Tibial nerve (tissue), 4 donors: Measurements from ENCODE around the gene EPB41. TPM values are rescaled to one million over a fixed set of nuclear protein-coding genes. Genes with fewer than 3 reads are reported as not detected.
"Not testable (repeated sequence)": the region's sequence is repeated elsewhere in the genome, so short reads cannot be mapped to it uniquely, and the experiment has no call there.

Experiments
- DNase-seq, 2 donors: peaks; one replicate each; pipeline ENCODE4 v3.0.0-alpha.2; 2019; ENCODE audit warnings: low spot score in 2 of 2
- H3K27ac ChIP-seq, 4 donors: fragments of 200-600 bp; sonication (generic) in 3 of 4; one replicate each; pipeline ENCODE4 v1.5.1; 2017 to 2019; ENCODE audit warnings: mild to moderate bottlenecking in 1 of 4
- H3K27me3 ChIP-seq, 2 donors: fragments of 200-600 bp; sonication (generic) in 1 of 2; one replicate each; pipeline versions ENCODE4 v1.5.1 to v1.6.0; 2017 to 2019
- H3K36me3 ChIP-seq, 3 donors: fragments of 200-600 bp; sonication (generic); one replicate each; pipeline ENCODE4 v1.5.1; 2018 to 2019
- H3K4me1 ChIP-seq, 4 donors: fragments of 200-600 bp; sonication (generic) in 3 of 4; one replicate each; pipeline ENCODE4 v1.5.1; 2017 to 2019
- H3K4me3 ChIP-seq, 4 donors: fragments of 200-600 bp; sonication (generic) in 3 of 4; one replicate each; pipeline ENCODE4 v1.5.1; 2017 to 2019; ENCODE audit warnings: mild to moderate bottlenecking in 1 of 4, moderate library complexity in 1 of 4
- H3K9me3 ChIP-seq, 4 donors: fragments of 200-600 bp; sonication (generic) in 3 of 4; one replicate each; pipeline ENCODE4 v1.5.1; 2017 to 2019
- CTCF ChIP-seq, 5 experiments: fragments of 200-600 bp in 3 of 5; fragments of 450-650 bp in 2 of 5; sonication (generic) in 3 of 5; IDR thresholded peaks; one replicate each; pipeline ENCODE4 v1.5.1; 2016 to 2019; ENCODE audit warnings: antibody characterized with exemption in 5 of 5, mild to moderate bottlenecking in 3 of 5, moderate library complexity in 2 of 5
- EP300 ChIP-seq, 2 donors: sonication (generic); formaldehyde crosslinking; IDR thresholded peaks; one replicate each; pipeline ENCODE4 v1.6.1; 2017; ENCODE audit warnings: antibody characterized with exemption in 2 of 2, mild to moderate bottlenecking in 1 of 2
- POLR2A ChIP-seq, 2 donors: fragments of 450-650 bp; IDR thresholded peaks; one replicate each; pipeline ENCODE4 v1.6.1; 2017; ENCODE audit warnings: antibody characterized with exemption in 2 of 2, mild to moderate bottlenecking in 2 of 2, moderate library complexity in 2 of 2
- WGBS, 2 donors: methylation state at CpG; one replicate each; pipeline ENCODE4 v1.1.5; 2018; 5-methylcytosine and 5-hydroxymethylcytosine counted together
- total RNA-seq, 4 donors: library from RNA; depleted of rRNA; stranded (reverse); fragments of >200 nt; gene quantifications; one replicate each; pipeline ENCODE4 v1.1.0, GENCODE V29; 2016

The EPB41 gene
- total RNA-seq, 4 donors from 2014 or later = 13.9 to 22.1 (median 16.0) TPM

GRCh38 chr1:29142714-29143113 is 228.3 kb downstream of the EPB41 start:
- no peak overlapping the region for H3K4me3 ChIP-seq

GRCh38 chr1:29144178-29144577 is 229.8 kb downstream of the EPB41 start:
- Histone ChIP-seq H3K4me3 (no peak overlapping the region), H3K4me1 (no peaks in the 10 kb centered on the region), H3K27me3 (no peaks in the 10 kb centered on the region), H3K9me3 (peaks cover 0 to 9% (median 0%) of the 10 kb centered on the region in 4 donors), H3K27ac (no peak overlapping the region), H3K36me3 (peaks cover 5 to 72% (median 21%) of the 10 kb centered on the region in 3 donors)
- no peak for DNase-seq
- TF ChIP-seq EP300 (IDR thresholded peaks at IDR 0.05) (no peak), CTCF (IDR thresholded peaks at IDR 0.05) (no peak), POLR2A (IDR thresholded peaks at IDR 0.05) (no peak)
- 94 to 97% methylated on average over 2 of the region's 2 CpGs for WGBS, 2 donors

More at GRCh38 chr1:29142714-29143113, 228.3 kb downstream of the EPB41 start:
- TF ChIP-seq CTCF (IDR thresholded peaks at IDR 0.05) = no peak
- TF ChIP-seq EP300 (IDR thresholded peaks at IDR 0.05) = no peak
- no peak for TF ChIP-seq POLR2A (IDR thresholded peaks at IDR 0.05)
- peaks cover 0 to 9% (median 0%) of the 10 kb centered on the region in 4 donors for H3K9me3 ChIP-seq
- no peaks in the 10 kb centered on the region for H3K4me1 ChIP-seq
- WGBS, 2 donors = 59 to 69% methylated on average over 2 of the region's 2 CpGs
- no peak for DNase-seq
- peaks cover 0 to 57% (median 8%) of the 10 kb centered on the region in 3 donors for H3K36me3 ChIP-seq
- H3K27ac ChIP-seq = no peak overlapping the region
- H3K27me3 ChIP-seq = no peaks in the 10 kb centered on the region

GRCh38 chr1:29145739-29146437 is 231.5 kb downstream of the EPB41 start:
- no peak overlapping the region for H3K4me3 ChIP-seq
- H3K27ac ChIP-seq = no peak overlapping the region
- no peaks in the 10 kb centered on the region for H3K4me1 ChIP-seq
- H3K36me3 ChIP-seq = peaks cover 5 to 89% (median 24%) of the 10 kb centered on the region in 3 donors
- TF ChIP-seq CTCF (IDR thresholded peaks at IDR 0.05) (no peak), EP300 (IDR thresholded peaks at IDR 0.05) (no peak), POLR2A (IDR thresholded peaks at IDR 0.05) (no peak)
- no peaks in the 10 kb centered on the region for H3K9me3 ChIP-seq
- no peak for DNase-seq
- no peaks in the 10 kb centered on the region for H3K27me3 ChIP-seq
- 71 to 77% methylated on average over 8 of the region's 8 CpGs for WGBS, 2 donors

GRCh38 chr1:29148656-29149491 is 234.5 kb downstream of the EPB41 start:
- no peaks in the 10 kb centered on the region for H3K9me3 ChIP-seq
- H3K36me3 ChIP-seq = peaks cover 5 to 100% (median 50%) of the 10 kb centered on the region in 3 donors
- TF ChIP-seq EP300 (IDR thresholded peaks at IDR 0.05) = no peak
- TF ChIP-seq POLR2A (IDR thresholded peaks at IDR 0.05) = no peak
- no peak for TF ChIP-seq CTCF (IDR thresholded peaks at IDR 0.05)
- no peak overlapping the region for H3K27ac ChIP-seq
- WGBS, 2 donors = 93% methylated on average over 35 of the region's 35 CpGs
- H3K4me3 ChIP-seq = no peak overlapping the region
- no peaks in the 10 kb centered on the region for H3K27me3 ChIP-seq
- no peak for DNase-seq
- H3K4me1 ChIP-seq = no peaks in the 10 kb centered on the region

GRCh38 chr1:29150346-29150745 is 236.0 kb downstream of the EPB41 start:
- H3K36me3 ChIP-seq = peaks cover 5 to 100% (median 59%) of the 10 kb centered on the region in 3 donors
- not testable (repeated sequence) for DNase-seq, H3K4me1 ChIP-seq, H3K27ac ChIP-seq, H3K9me3 ChIP-seq, H3K4me3 ChIP-seq, H3K27me3 ChIP-seq
- WGBS, 2 donors = 97 to 98% methylated on average over 9 of the region's 9 CpGs
